Measurements from ENCODE around the gene KIAA0513.

KIAA0513 gene

DNA sequence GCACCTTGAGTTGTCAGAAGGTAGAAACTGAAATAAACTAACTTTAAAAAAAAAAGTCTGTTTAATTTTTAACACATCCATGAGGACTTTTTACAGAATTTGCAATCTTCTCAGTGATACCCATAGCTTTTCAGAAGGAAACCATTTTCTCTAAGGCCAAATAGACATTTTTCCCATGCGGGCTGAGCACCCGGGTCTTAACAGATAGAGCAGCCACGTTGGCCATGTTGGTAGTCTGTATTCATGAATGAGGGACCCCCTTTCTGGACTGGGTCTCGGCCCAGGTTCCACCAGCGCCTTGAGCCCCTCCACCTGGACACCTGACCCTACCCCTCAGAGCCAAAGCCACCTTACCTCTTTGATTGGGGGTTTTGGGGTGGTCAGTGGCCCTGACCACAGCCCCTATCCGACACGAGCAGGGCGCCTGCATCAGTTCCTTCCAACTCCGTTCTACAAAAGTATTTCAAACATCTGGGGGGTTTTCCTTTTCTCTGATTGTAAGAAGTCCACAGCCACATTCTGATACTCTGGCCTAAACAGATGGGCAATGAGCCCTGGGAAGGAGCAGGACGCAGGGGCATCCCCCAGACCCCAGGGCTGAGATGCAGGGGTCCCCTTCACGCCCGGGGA lies 66.7 kb downstream of the KIAA0513 start:
- 87% methylated on average over 11 of the region's 12 CpGs for WGBS
- no peak overlapping the region for H3K9ac ChIP-seq (ENCODE audit: low read depth, low read length)
- no peaks in the 10 kb centered on the region for H3K4me1 ChIP-seq (ENCODE audit: insufficient read depth, low read length)

DNA sequence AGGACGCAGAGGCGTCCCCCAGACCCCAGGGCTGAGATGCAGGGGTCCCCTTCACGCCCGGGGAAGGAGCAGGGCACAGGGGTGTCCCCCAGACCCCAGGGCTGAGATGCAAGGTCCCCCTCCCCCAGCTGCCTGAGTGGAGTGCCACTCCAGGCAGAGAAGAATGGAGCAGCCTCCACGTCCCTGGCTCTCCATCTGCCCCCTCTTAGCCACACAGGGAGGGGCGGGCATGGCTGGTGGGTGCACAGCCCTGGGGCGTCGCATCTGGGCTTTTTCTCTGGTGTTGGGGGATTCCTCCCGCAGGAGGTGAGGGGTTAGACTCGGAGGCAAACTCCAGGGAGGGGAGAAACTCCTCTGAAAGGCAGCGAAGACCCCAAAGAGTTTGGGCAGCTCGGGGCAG lies 67.2 kb downstream of the KIAA0513 start:
- H3K4me1 ChIP-seq (ENCODE audit: insufficient read depth, low read length): no peaks in the 10 kb centered on the region
- H3K27me3 ChIP-seq (ENCODE audit: insufficient read depth, low read length): no peaks in the 10 kb centered on the region
- H3K4me3 ChIP-seq (ENCODE audit: low read length): no peak overlapping the region
- H3K9ac ChIP-seq (ENCODE audit: low read depth, low read length): no peak overlapping the region
- 92% methylated on average over 12 of the region's 12 CpGs for WGBS
- H3K27ac ChIP-seq (ENCODE audit: low read depth, low read length): no peak overlapping the region
- no peaks in the 10 kb centered on the region for H3K9me3 ChIP-seq (ENCODE audit: insufficient read depth, low read depth, low read length)
- no peaks in the 10 kb centered on the region for H3K36me3 ChIP-seq (ENCODE audit: insufficient read depth, low read length)

More for the DNA sequence above, 66.7 kb downstream of the KIAA0513 start:
- Histone ChIP-seq H3K27ac (ENCODE audit: low read depth, low read length) (no peak overlapping the region), H3K27me3 (ENCODE audit: insufficient read depth, low read length) (no peaks in the 10 kb centered on the region), H3K4me3 (ENCODE audit: low read length) (no peak overlapping the region), H3K9me3 (ENCODE audit: insufficient read depth, low read depth, low read length) (no peaks in the 10 kb centered on the region), H3K36me3 (ENCODE audit: insufficient read depth, low read length) (no peaks in the 10 kb centered on the region)

DNA sequence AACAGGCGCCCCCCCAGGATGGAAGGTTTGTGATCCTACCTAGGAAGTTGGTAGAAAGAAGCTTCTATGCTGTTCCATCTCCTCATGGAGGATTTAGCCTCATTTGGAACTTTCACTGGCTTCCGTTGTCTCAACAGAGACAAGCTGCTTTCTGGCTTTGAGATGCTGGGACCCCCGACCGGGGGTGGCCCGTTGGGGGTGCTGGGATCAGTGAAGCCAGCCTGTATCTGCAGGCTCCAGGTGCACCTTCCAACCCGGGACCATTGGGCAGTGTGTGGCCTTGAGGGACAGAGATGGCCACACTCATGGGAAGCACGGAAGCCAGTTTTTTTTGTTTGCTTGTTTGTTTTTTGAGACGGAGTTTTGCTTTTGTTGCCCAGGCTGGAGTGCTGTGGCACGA lies 69.3 kb downstream of the KIAA0513 start:
- WGBS: 91% methylated on average over 9 of the region's 9 CpGs
- Histone ChIP-seq H3K27ac (ENCODE audit: low read depth, low read length) (no peak overlapping the region), H3K9me3 (ENCODE audit: insufficient read depth, low read depth, low read length) (no peaks in the 10 kb centered on the region)

DNA sequence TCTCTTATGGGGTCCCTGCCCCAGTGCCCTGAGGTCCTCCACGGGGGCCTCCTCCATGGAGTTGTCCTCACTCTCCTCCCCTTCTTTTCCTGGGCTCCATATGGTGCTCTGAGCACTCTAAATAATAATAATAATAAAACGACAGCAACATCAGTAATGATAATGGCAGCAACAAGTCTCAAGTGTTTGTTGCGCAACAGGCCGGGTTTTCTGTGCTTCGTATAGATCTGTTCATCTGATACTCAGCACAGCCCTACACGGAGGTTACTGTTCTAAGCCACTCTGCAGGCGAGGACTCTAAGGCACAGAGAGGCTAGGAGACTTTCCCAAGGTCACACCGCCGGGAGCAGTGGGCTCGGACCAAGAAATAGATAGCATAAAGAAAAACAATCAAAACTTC lies 71.0 kb downstream of the KIAA0513 start:
- WGBS: 91% methylated on average over 10 of the region's 10 CpGs
- Histone ChIP-seq H3K4me3 (ENCODE audit: low read length) (no peak overlapping the region), H3K36me3 (ENCODE audit: insufficient read depth, low read length) (no peaks in the 10 kb centered on the region), H3K27me3 (ENCODE audit: insufficient read depth, low read length) (no peaks in the 10 kb centered on the region), H3K27ac (ENCODE audit: low read depth, low read length) (no peak overlapping the region), H3K9ac (ENCODE audit: low read depth, low read length) (no peak overlapping the region), H3K9me3 (ENCODE audit: insufficient read depth, low read depth, low read length) (no peaks in the 10 kb centered on the region), H3K4me1 (ENCODE audit: insufficient read depth, low read length) (no peaks in the 10 kb centered on the region)

More for the DNA sequence above, 69.3 kb downstream of the KIAA0513 start:
- Histone ChIP-seq H3K4me3 (ENCODE audit: low read length) (no peak overlapping the region), H3K36me3 (ENCODE audit: insufficient read depth, low read length) (no peaks in the 10 kb centered on the region), H3K27me3 (ENCODE audit: insufficient read depth, low read length) (no peaks in the 10 kb centered on the region), H3K9ac (ENCODE audit: low read depth, low read length) (no peak overlapping the region), H3K4me1 (ENCODE audit: insufficient read depth, low read length) (no peaks in the 10 kb centered on the region)

DNA sequence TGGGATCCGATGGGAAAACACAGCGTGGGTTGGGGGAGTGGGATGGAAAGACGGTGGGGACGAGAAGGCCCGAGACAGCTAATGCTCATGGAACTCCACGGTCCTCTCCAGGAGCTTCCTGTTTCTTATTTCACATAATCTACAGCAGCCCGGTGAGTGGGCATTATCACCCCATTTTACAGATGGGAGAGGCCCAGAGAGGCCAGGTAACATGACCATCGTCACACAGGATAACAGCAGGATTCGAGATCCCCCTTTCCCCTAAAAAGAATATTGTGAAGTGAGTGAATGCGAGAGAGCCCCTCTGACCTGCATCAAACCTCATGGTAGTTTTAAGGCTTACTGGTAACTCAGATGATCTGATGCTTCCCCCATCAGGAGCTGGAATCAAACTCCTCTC lies 72.7 kb downstream of the KIAA0513 start:
- H3K9ac ChIP-seq (ENCODE audit: low read depth, low read length): no peak overlapping the region
- no peaks in the 10 kb centered on the region for H3K9me3 ChIP-seq (ENCODE audit: insufficient read depth, low read depth, low read length)
- H3K27ac ChIP-seq (ENCODE audit: low read depth, low read length): no peak overlapping the region
- no peaks in the 10 kb centered on the region for H3K4me1 ChIP-seq (ENCODE audit: insufficient read depth, low read length)
- no peaks in the 10 kb centered on the region for H3K27me3 ChIP-seq (ENCODE audit: insufficient read depth, low read length)
- no peak overlapping the region for H3K4me3 ChIP-seq (ENCODE audit: low read length)
- no peaks in the 10 kb centered on the region for H3K36me3 ChIP-seq (ENCODE audit: insufficient read depth, low read length)
- WGBS: 93% methylated on average over 10 of the region's 10 CpGs

DNA sequence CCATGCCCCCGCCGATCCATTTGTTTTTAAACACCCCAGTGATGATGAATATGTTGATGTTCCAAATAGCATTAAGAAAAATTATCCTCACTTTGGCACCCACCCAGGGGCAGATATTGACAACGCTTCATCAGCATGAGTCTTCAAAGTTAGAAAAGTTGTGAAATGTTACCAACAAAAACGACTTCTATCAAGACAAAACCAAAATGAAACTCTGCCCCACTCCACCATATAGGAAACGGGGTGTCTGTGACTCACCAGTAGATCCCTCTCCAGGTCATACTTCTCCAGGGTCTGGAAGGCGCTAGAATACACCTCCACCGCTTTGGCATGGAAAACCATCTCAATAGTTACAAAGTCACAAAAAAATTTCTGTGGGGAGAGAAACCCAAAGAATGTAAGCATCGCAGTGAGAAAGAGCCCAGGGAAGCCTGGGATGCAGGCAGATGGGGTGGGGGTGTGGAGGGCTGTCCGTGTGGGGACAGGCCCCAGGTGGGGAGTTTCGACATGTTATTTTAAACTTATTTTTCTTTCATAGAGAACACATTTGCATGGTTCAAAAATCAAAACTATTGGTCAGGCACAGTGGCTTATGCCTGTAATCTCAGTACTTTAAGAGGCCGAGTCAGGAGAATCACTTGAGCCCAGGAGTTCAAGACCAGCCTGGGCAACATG lies 74.5 kb downstream of the KIAA0513 start:
- H3K4me3 ChIP-seq (ENCODE audit: low read length): no peak overlapping the region
- no peaks in the 10 kb centered on the region for H3K27me3 ChIP-seq (ENCODE audit: insufficient read depth, low read length)
- H3K27ac ChIP-seq (ENCODE audit: low read depth, low read length): no peak overlapping the region
- H3K4me1 ChIP-seq (ENCODE audit: insufficient read depth, low read length): no peaks in the 10 kb centered on the region
- H3K9me3 ChIP-seq (ENCODE audit: insufficient read depth, low read depth, low read length): no peaks in the 10 kb centered on the region
- H3K36me3 ChIP-seq (ENCODE audit: insufficient read depth, low read length): no peaks in the 10 kb centered on the region
- H3K9ac ChIP-seq (ENCODE audit: low read depth, low read length): no peak overlapping the region
- WGBS: 92% methylated on average over 10 of the region's 11 CpGs

DNA sequence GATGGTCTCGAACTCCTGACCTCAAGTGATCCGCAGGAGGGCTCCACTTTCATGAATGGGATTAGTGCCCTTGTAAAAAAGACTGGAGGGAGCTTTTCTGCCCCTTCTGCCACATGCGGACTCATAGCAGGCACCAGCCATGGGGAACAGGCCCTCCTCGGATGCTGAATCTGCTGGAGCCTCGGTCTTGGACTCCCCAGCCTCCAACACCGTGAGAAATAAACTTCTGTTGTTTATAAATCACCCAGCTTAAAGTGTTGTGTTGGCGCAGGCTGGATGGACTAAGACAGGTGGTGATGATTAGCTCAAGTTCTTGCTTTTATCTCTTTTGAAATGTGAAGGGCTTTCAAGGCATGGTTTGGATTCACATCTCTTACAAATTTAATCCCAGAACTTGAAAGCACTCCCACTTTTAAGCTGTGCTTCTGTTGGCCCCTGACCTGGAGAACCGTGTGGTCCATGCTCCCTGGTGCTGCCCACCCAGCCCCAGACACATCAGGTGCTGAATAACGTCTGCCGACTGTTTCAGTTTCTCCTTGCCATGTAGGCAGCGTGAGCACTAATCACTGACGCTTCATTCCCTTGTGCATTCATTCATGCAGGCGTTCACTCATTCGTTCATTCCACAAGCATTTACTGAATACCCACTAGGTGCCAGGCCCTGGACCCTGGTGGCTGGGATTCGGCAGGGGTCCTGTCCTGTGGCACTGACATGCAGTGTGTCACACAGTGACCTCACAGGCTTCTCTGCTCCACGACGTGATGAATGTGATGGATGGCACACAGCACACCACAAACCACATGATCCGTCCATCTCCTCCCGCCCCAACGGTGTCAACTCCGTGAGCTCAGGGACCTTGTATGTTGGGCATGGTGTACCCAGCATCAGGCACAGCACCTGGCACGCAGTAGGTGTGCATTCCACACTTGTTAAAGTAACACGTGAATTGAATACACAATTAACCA lies 75.8 kb downstream of the KIAA0513 start:
- WGBS: 92% methylated on average over 23 of the region's 23 CpGs
- no peak overlapping the region for H3K4me3 ChIP-seq (ENCODE audit: low read length)

DNA sequence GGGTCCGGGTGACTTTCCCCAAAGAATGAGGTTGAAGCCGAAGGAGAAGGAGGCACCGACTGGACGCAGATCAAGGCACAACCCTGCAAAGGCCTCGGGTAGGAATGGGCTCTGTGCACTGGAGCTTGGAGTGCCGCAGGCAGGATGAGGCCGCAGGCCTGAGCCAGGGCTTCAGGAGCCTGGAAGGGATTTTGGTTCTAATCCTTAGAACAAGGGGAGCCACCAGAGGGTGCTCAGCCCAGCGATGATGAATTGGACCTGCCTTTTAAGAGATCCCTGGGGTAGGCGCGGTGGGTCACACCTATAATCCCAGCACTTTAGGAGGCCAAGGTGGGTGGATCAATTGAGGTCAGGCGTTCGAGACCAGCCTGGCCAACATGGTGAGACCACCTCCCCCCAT lies 76.6 kb downstream of the KIAA0513 start:
- Histone ChIP-seq H3K4me1 (ENCODE audit: insufficient read depth, low read length) (no peaks in the 10 kb centered on the region), H3K4me3 (ENCODE audit: low read length) (no peak overlapping the region), H3K36me3 (ENCODE audit: insufficient read depth, low read length) (no peaks in the 10 kb centered on the region), H3K27me3 (ENCODE audit: insufficient read depth, low read length) (no peaks in the 10 kb centered on the region), H3K9me3 (ENCODE audit: insufficient read depth, low read depth, low read length) (no peaks in the 10 kb centered on the region), H3K9ac (ENCODE audit: low read depth, low read length) (no peak overlapping the region), H3K27ac (ENCODE audit: low read depth, low read length) (no peak overlapping the region)
- WGBS: 80% methylated on average over 12 of the region's 12 CpGs

More for the DNA sequence above, 75.8 kb downstream of the KIAA0513 start:
- H3K9me3 ChIP-seq (ENCODE audit: insufficient read depth, low read depth, low read length): no peaks in the 10 kb centered on the region
- H3K4me1 ChIP-seq (ENCODE audit: insufficient read depth, low read length): no peaks in the 10 kb centered on the region
- H3K27ac ChIP-seq (ENCODE audit: low read depth, low read length): no peak overlapping the region
- no peaks in the 10 kb centered on the region for H3K27me3 ChIP-seq (ENCODE audit: insufficient read depth, low read length)
- H3K9ac ChIP-seq (ENCODE audit: low read depth, low read length): no peak overlapping the region
- H3K36me3 ChIP-seq (ENCODE audit: insufficient read depth, low read length): no peaks in the 10 kb centered on the region

DNA sequence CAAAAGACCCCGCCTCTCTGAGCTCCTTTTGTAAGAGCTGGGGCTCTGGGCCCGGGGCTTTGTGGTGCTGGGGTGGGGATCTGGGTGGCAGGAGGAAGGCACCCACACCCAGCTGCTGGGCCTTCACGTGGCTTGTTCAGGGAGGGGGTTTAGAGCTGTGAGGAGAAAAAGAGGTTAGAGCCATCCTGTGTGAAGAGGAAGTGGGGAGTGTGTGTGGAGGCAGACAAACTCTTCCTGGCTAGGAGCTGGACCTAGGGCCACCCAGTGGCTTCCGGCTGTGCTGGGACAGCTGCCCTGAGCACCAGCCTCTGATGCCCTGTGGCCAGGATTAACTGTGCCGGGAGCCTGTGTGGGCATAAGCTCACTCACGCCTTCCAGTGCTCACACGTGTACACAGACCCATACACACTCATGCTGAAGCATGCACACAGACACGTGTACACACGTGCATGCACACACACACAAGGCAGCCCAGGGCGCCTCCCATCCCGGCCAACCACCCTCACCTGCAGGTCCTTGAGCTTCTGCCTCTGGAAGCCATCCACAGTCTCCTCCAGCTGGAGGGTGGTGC lies 77.3 kb downstream of the KIAA0513 start:
- Histone ChIP-seq H3K4me3 (ENCODE audit: low read length) (no peak overlapping the region), H3K4me1 (ENCODE audit: insufficient read depth, low read length) (no peaks in the 10 kb centered on the region), H3K27ac (ENCODE audit: low read depth, low read length) (no peak overlapping the region), H3K9ac (ENCODE audit: low read depth, low read length) (no peak overlapping the region), H3K36me3 (ENCODE audit: insufficient read depth, low read length) (no peaks in the 10 kb centered on the region), H3K9me3 (ENCODE audit: insufficient read depth, low read depth, low read length) (no peaks in the 10 kb centered on the region), H3K27me3 (ENCODE audit: insufficient read depth, low read length) (no peaks in the 10 kb centered on the region)
- WGBS: 88% methylated on average over 10 of the region's 11 CpGs

DNA sequence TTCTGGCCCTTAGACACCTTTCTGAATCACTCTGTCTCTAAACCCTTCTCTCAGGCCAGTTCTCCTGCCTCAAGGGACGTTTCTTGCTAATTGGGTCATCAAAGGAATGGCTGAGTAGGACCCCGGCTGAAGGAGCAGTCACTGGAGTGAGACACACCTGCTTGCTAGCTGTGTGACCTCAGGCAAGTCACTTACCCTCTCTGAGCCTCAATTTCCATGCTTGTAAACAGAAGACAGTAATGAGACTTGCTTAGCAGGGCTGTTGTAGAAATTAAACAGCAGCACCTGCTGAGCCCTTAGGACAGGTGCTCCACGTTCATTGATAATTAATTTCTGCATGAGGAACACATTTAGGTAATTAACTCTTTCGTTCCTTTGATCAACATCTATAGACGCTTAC lies 77.9 kb downstream of the KIAA0513 start:
- H3K27ac ChIP-seq (ENCODE audit: low read depth, low read length): no peak overlapping the region
- WGBS: 91% methylated on average over 5 of the region's 5 CpGs

DNA sequence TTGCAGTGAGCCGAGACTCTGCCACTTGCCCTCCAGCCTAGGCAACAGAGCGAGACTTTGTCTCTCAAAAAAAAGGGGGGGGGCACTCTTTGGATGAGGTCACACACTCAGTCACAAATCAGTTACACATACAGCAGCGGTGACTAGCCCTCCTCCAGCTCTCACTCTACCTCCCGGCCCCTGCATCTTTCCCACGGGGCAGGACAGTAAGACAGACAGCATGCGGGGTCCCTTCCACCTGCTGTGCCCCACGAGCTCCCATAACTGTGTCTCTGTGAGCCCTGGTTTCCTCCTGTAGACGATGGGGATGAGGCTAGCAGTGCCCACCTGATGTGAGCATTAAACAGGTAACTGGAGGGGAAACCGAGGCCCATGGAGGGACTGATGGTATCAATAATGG lies 79.5 kb downstream of the KIAA0513 start:
- Histone ChIP-seq H3K36me3 (ENCODE audit: insufficient read depth, low read length) (no peaks in the 10 kb centered on the region), H3K9ac (ENCODE audit: low read depth, low read length) (no peak overlapping the region), H3K9me3 (ENCODE audit: insufficient read depth, low read depth, low read length) (no peaks in the 10 kb centered on the region), H3K4me1 (ENCODE audit: insufficient read depth, low read length) (no peaks in the 10 kb centered on the region), H3K4me3 (ENCODE audit: low read length) (no peak overlapping the region), H3K27me3 (ENCODE audit: insufficient read depth, low read length) (no peaks in the 10 kb centered on the region), H3K27ac (ENCODE audit: low read depth, low read length) (no peak overlapping the region)
- 93% methylated on average over 9 of the region's 9 CpGs for WGBS

More for the DNA sequence above, 77.9 kb downstream of the KIAA0513 start:
- Histone ChIP-seq H3K9me3 (ENCODE audit: insufficient read depth, low read depth, low read length) (no peaks in the 10 kb centered on the region), H3K4me3 (ENCODE audit: low read length) (no peak overlapping the region), H3K9ac (ENCODE audit: low read depth, low read length) (no peak overlapping the region), H3K4me1 (ENCODE audit: insufficient read depth, low read length) (no peaks in the 10 kb centered on the region), H3K27me3 (ENCODE audit: insufficient read depth, low read length) (no peaks in the 10 kb centered on the region), H3K36me3 (ENCODE audit: insufficient read depth, low read length) (no peaks in the 10 kb centered on the region)
